Measurements from ENCODE around the gene BNIP5. TPM values are rescaled to one million over a fixed set of nuclear protein-coding genes. Genes with fewer than 3 reads are reported as not detected.

The BNIP5 gene
- total and polyA plus RNA-seq, 2 of the 13 experiments (the other 11 are each of a cell fraction or from before 2014, with no cell fraction given) = not detected

GRCh38 chr6:36302227-36302976 is 34.3 kb downstream of the BNIP5 start (continued):
- TF ChIP-seq ZNF3 (CRISPR knock-in tag; IDR thresholded peaks at IDR 0.05) (peak; percentile 25; the same call in 1 of the 2 replicates), ZZZ3 (CRISPR knock-in tag; IDR thresholded peaks at IDR 0.05; ENCODE audit: borderline replicate concordance) (no peak), FOXC1 (CRISPR knock-in tag; IDR thresholded peaks at IDR 0.05; ENCODE audit: borderline replicate concordance) (0 out of 2 replicates have a peak, but pooled peaks have one; percentile 33), CBFB (CRISPR knock-in tag; IDR thresholded peaks at IDR 0.05) (peak; percentile 45; the same call in 1 of the 2 replicates), SETDB1 (CRISPR knock-in tag; IDR thresholded peaks at IDR 0.05; ENCODE audit: borderline replicate concordance) (no peak), RCOR2 (CRISPR knock-in tag; IDR thresholded peaks at IDR 0.05) (0 out of 2 replicates have a peak, but pooled peaks have one; percentile 28), MXI1 (IDR thresholded peaks at IDR 0.05; ENCODE audit: borderline replicate concordance, low read depth, low read length) (0 out of 3 replicates have a peak, but pooled peaks have one; percentile 23), IRF2 (CRISPR knock-in tag; IDR thresholded peaks at IDR 0.05) (peak; percentile 45; the same call in 1 of the 2 replicates), HNF4G (IDR thresholded peaks at IDR 0.05; ENCODE audit: borderline replicate concordance, low read depth, low read length) (no peak), HNF4G (CRISPR knock-in tag; IDR thresholded peaks at IDR 0.05; ENCODE audit: borderline replicate concordance, low read depth) (no peak), THRA (CRISPR knock-in tag; IDR thresholded peaks at IDR 0.05; ENCODE audit: borderline replicate concordance) (peak; percentile 62; the same call in 1 of the 2 replicates), ZGPAT (CRISPR knock-in tag; IDR thresholded peaks at IDR 0.05) (peak; percentile 49; the same call in 1 of the 2 replicates), ZNF614 (CRISPR knock-in tag; IDR thresholded peaks at IDR 0.05; ENCODE audit: borderline replicate concordance) (peak; percentile 55; the same call in 1 of the 2 replicates), KAT2B (IDR thresholded peaks at IDR 0.05; ENCODE audit: borderline replicate concordance, low read depth, low read length) (no peak), ZBTB33 (CRISPR knock-in tag; IDR thresholded peaks at IDR 0.05) (peak; percentile 57; the same call in 1 of the 2 replicates), ZNF331 (CRISPR knock-in tag; IDR thresholded peaks at IDR 0.05) (peak; percentile 65; the same call in 1 of the 2 replicates), ZNF615 (CRISPR knock-in tag; IDR thresholded peaks at IDR 0.05; ENCODE audit: borderline replicate concordance) (no peak)
- TF ChIP-seq, protein P1, sequence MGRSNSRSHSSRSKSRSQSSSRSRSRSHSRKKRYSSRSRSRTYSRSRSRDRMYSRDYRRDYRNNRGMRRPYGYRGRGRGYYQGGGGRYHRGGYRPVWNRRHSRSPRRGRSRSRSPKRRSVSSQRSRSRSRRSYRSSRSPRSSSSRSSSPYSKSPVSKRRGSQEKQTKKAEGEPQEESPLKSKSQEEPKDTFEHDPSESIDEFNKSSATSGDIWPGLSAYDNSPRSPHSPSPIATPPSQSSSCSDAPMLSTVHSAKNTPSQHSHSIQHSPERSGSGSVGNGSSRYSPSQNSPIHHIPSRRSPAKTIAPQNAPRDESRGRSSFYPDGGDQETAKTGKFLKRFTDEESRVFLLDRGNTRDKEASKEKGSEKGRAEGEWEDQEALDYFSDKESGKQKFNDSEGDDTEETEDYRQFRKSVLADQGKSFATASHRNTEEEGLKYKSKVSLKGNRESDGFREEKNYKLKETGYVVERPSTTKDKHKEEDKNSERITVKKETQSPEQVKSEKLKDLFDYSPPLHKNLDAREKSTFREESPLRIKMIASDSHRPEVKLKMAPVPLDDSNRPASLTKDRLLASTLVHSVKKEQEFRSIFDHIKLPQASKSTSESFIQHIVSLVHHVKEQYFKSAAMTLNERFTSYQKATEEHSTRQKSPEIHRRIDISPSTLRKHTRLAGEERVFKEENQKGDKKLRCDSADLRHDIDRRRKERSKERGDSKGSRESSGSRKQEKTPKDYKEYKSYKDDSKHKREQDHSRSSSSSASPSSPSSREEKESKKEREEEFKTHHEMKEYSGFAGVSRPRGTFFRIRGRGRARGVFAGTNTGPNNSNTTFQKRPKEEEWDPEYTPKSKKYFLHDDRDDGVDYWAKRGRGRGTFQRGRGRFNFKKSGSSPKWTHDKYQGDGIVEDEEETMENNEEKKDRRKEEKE (IDR thresholded peaks at IDR 0.05) = no peak

Measured in HepG2 (cell line).